IPS-15b (cell line): ENCODE measurements around the gene RIPOR2.
"Not testable (repeated sequence)": the region's sequence is repeated elsewhere in the genome, so short reads cannot be mapped to it uniquely, and the experiment has no call there.

ENCODE experiments used
- H3K27me3 ChIP-seq: one replicate; pipeline ENCODE4 v1.6.1; 2013; ENCODE audit warnings: low read length; ENCODE audit not compliant: control insufficient read depth, insufficient read depth
- H3K36me3 ChIP-seq: one replicate; pipeline ENCODE4 v1.6.1; 2013; ENCODE audit warnings: low read length; ENCODE audit not compliant: control insufficient read depth, insufficient read depth
- H3K4me1 ChIP-seq: one replicate; pipeline ENCODE4 v1.6.1; 2013; ENCODE audit warnings: mild to moderate bottlenecking, low read length; ENCODE audit not compliant: control insufficient read depth, insufficient read depth
- H3K4me3 ChIP-seq: one replicate; pipeline ENCODE4 v1.5.1; 2013; ENCODE audit warnings: low read depth, low read length
- H3K9ac ChIP-seq: one replicate; pipeline ENCODE4 v1.6.1; 2013; ENCODE audit warnings: low read depth, mild to moderate bottlenecking, low read length
- H3K9me3 ChIP-seq: one replicate; pipeline ENCODE4 v1.6.1; 2013; ENCODE audit warnings: mild to moderate bottlenecking, low read length; ENCODE audit not compliant: control insufficient read depth, insufficient read depth

RIPOR2 gene

GRCh38 chr6:24778121-24778520 lies 157.6 kb downstream of the RIPOR2 start:
- H3K4me3 ChIP-seq: no peak overlapping the region
- peaks cover 3% of the 10 kb centered on the region for H3K36me3 ChIP-seq
- no peak overlapping the region for H3K9ac ChIP-seq
- no peaks in the 10 kb centered on the region for H3K27me3 ChIP-seq
- no peaks in the 10 kb centered on the region for H3K9me3 ChIP-seq
- H3K4me1 ChIP-seq: no peaks in the 10 kb centered on the region

GRCh38 chr6:24777227-24777626 lies 158.5 kb downstream of the RIPOR2 start:
- Histone ChIP-seq H3K9me3 (no peaks in the 10 kb centered on the region), H3K36me3 (peaks cover 3% of the 10 kb centered on the region), H3K9ac (no peak overlapping the region), H3K4me3 (peak overlapping the region; percentile 100), H3K4me1 (no peaks in the 10 kb centered on the region), H3K27me3 (no peaks in the 10 kb centered on the region)

GRCh38 chr6:24775520-24776058 lies 160.2 kb downstream of the RIPOR2 start:
- Histone ChIP-seq H3K9ac (peak overlapping the region; percentile 62), H3K27me3 (no peaks in the 10 kb centered on the region), H3K4me1 (no peaks in the 10 kb centered on the region), H3K4me3 (peak overlapping the region; percentile 100), H3K36me3 (no peaks in the 10 kb centered on the region), H3K9me3 (no peaks in the 10 kb centered on the region)

GRCh38 chr6:24774696-24775519 lies 160.9 kb downstream of the RIPOR2 start, which contains the start of gene GMNN:
Gene GMNN, plus strand, starts transcription at chr6:24774937. Its CDS starts 2,310 bp downstream, at chr6:24777247.
- Histone ChIP-seq H3K4me1 (no peaks in the 10 kb centered on the region), H3K9me3 (no peaks in the 10 kb centered on the region), H3K9ac (peak within 1 kb of the TSS; percentile 97), H3K27me3 (no peaks in the 10 kb centered on the region), H3K4me3 (peak within 1 kb of the TSS; percentile 100), H3K36me3 (no peaks in the 10 kb centered on the region)

- H3K27me3 ChIP-seq: no peaks in the 10 kb centered on the region
- no peak overlapping the region for H3K9ac ChIP-seq
- H3K36me3 ChIP-seq: no peaks in the 10 kb centered on the region
- no peaks in the 10 kb centered on the region for H3K4me1 ChIP-seq
- no peaks in the 10 kb centered on the region for H3K9me3 ChIP-seq
- H3K4me3 ChIP-seq: no peak overlapping the region
Observed at GRCh38 chr6:24768361-24768760, 167.4 kb downstream of the RIPOR2 start.

- Histone ChIP-seq H3K9me3 (no peaks in the 10 kb centered on the region), H3K36me3 (no peaks in the 10 kb centered on the region), H3K9ac (no peak overlapping the region), H3K4me1 (no peaks in the 10 kb centered on the region), H3K27me3 (no peaks in the 10 kb centered on the region), H3K4me3 (no peak overlapping the region)
Observed at GRCh38 chr6:24766680-24767462, 168.9 kb downstream of the RIPOR2 start.

GRCh38 chr6:24765968-24766367 lies 169.8 kb downstream of the RIPOR2 start:
- not testable (repeated sequence) for H3K9ac ChIP-seq, H3K27me3 ChIP-seq, H3K9me3 ChIP-seq, H3K4me1 ChIP-seq, H3K36me3 ChIP-seq, H3K4me3 ChIP-seq

GRCh38 chr6:24764833-24765828 lies 170.6 kb downstream of the RIPOR2 start:
- not testable (repeated sequence) for H3K9me3 ChIP-seq, H3K4me1 ChIP-seq, H3K4me3 ChIP-seq, H3K36me3 ChIP-seq, H3K27me3 ChIP-seq, H3K9ac ChIP-seq

GRCh38 chr6:24763578-24763977 lies 172.2 kb downstream of the RIPOR2 start:
- Histone ChIP-seq H3K9ac (no peak overlapping the region), H3K9me3 (no peaks in the 10 kb centered on the region), H3K4me3 (no peak overlapping the region), H3K27me3 (no peaks in the 10 kb centered on the region), H3K4me1 (no peaks in the 10 kb centered on the region), H3K36me3 (no peaks in the 10 kb centered on the region)

GRCh38 chr6:24761851-24762250 lies 173.9 kb downstream of the RIPOR2 start:
- H3K9me3 ChIP-seq: no peaks in the 10 kb centered on the region
- no peak overlapping the region for H3K4me3 ChIP-seq
- no peaks in the 10 kb centered on the region for H3K4me1 ChIP-seq
- no peak overlapping the region for H3K9ac ChIP-seq
- no peaks in the 10 kb centered on the region for H3K36me3 ChIP-seq
- no peaks in the 10 kb centered on the region for H3K27me3 ChIP-seq

- Histone ChIP-seq H3K4me3 (no peak overlapping the region), H3K9ac (no peak overlapping the region), H3K27me3 (no peaks in the 10 kb centered on the region), H3K4me1 (no peaks in the 10 kb centered on the region), H3K36me3 (no peaks in the 10 kb centered on the region), H3K9me3 (no peaks in the 10 kb centered on the region)
Observed at GRCh38 chr6:24761193-24761835, 174.4 kb downstream of the RIPOR2 start.
